Erythroblast (primary cell): ENCODE data around the gene ARHGEF10L.

Experiments used
- GATA1 ChIP-seq: IDR thresholded peaks from 2 replicates; pipeline ENCODE4 v1.6.1; 2011; ENCODE audit warnings: low read depth, mild to moderate bottlenecking, control low read depth, low read length, moderate library complexity
- POLR2A ChIP-seq: IDR thresholded peaks from 2 replicates; pipeline ENCODE4 v1.6.1; 2011; ENCODE audit warnings: mild to moderate bottlenecking, low read length

- TF ChIP-seq POLR2A, result no peak
- TF ChIP-seq GATA1, result no peak
Measured at GRCh38 chr1:17735348-17735747, 195.8 kb downstream of the ARHGEF10L start.
